Neural progenitor cell (in vitro differentiated cells): ENCODE data around the gene ACAP1. TPM values are rescaled to one million over a fixed set of nuclear protein-coding genes. Genes with fewer than 3 reads are reported as not detected.

Experiments
- DNase-seq: peaks from one replicate; pipeline ENCODE4 v3.0.0-alpha.2; 2016; ENCODE audit warnings: low spot score
- H2AFZ ChIP-seq: fragments of 200-600 bp; sonication (generic); replicated peaks from 2 replicates; pipeline ENCODE4 v1.6.1; 2016; ENCODE audit warnings: antibody characterized with exemption
- H3F3A ChIP-seq: fragments of 200-600 bp; sonication (generic); 2 replicates; pipeline ENCODE4 v1.6.1; 2016; ENCODE audit warnings: antibody characterized with exemption, low read depth
- H3K27ac ChIP-seq: fragments of 200-600 bp; sonication (generic); 2 replicates; pipeline ENCODE4 v1.5.1; 2016; ENCODE audit warnings: mild to moderate bottlenecking
- H3K27me3 ChIP-seq: fragments of 200-600 bp; sonication (generic); 2 replicates; pipeline ENCODE4 v1.6.1; 2016; ENCODE audit warnings: mild to moderate bottlenecking, moderate library complexity
- H3K36me3 ChIP-seq: fragments of 200-600 bp; sonication (generic); 2 replicates; pipeline ENCODE4 v1.5.1; 2016
- H3K4me1 ChIP-seq: fragments of 200-600 bp; sonication (generic); 2 replicates; pipeline ENCODE4 v1.6.1; 2016; ENCODE audit warnings: mixed run types
- H3K4me2 ChIP-seq: fragments of 200-600 bp; sonication (generic); 2 replicates; pipeline ENCODE4 v1.6.1; 2016
- H3K4me3 ChIP-seq: fragments of 200-600 bp; sonication (generic); 2 replicates; pipeline ENCODE4 v1.5.1; 2016
- H3K79me2 ChIP-seq: fragments of 200-600 bp; sonication (generic); 2 replicates; pipeline ENCODE4 v1.6.1; 2016; ENCODE audit warnings: low read depth
- H3K9ac ChIP-seq: fragments of 200-600 bp; sonication (generic); 2 replicates; pipeline ENCODE4 v1.6.1; 2016
- H3K9me3 ChIP-seq: fragments of 200-600 bp; sonication (generic); 2 replicates; pipeline ENCODE4 v1.5.1; 2016; ENCODE audit warnings: low read depth
- H4K20me1 ChIP-seq: fragments of 200-600 bp; sonication (generic); 2 replicates; pipeline ENCODE4 v1.6.1; 2016; ENCODE audit warnings: low read depth
- H3K27ac Mint-ChIP-seq: 3 replicates; pipeline ENCODE4 v1.8.0; 2021; ENCODE audit warnings: mixed read lengths
- H3K27me3 Mint-ChIP-seq: 2 replicates; pipeline ENCODE4 v1.8.0; 2022; ENCODE audit warnings: low read depth, mild to moderate bottlenecking, inconsistent platforms, moderate library complexity, mixed read lengths; ENCODE audit not compliant: insufficient read depth
- H3K36me3 Mint-ChIP-seq: 3 replicates; pipeline ENCODE4 v1.8.0; 2021; ENCODE audit warnings: mixed read lengths
- H3K4me1 Mint-ChIP-seq: 3 replicates; pipeline ENCODE4 v1.8.0; 2021; ENCODE audit warnings: mixed read lengths
- H3K4me3 Mint-ChIP-seq: 3 replicates; pipeline ENCODE4 v1.8.0; 2021; ENCODE audit warnings: mild to moderate bottlenecking, moderate library complexity, mixed read lengths
- H3K9me3 Mint-ChIP-seq: 3 replicates; pipeline ENCODE4 v1.8.0; 2020; ENCODE audit warnings: mixed read lengths
- EZH2 ChIP-seq: fragments of 200-600 bp; sonication (generic); IDR thresholded peaks from 2 replicates; pipeline ENCODE4 v1.6.1; 2017; ENCODE audit warnings: antibody characterized with exemption, mild to moderate bottlenecking, moderate library complexity
- EZH2phosphoT487 ChIP-seq: fragments of 200-600 bp; sonication (generic); IDR thresholded peaks from 2 replicates; pipeline ENCODE4 v1.6.1; 2017; ENCODE audit warnings: antibody characterized with exemption
- total RNA-seq: library from RNA; depleted of rRNA; stranded (reverse); fragments of >200 nt; gene quantifications from 2 replicates; pipeline ENCODE4 v1.2.3, GENCODE V29; 2015; ENCODE audit warnings: low replicate concordance
- TF ChIP-seq, protein P1 (sequence below): fragments of 200-600 bp; sonication (generic); IDR thresholded peaks from 2 replicates; pipeline ENCODE4 v1.5.1; 2017; ENCODE audit warnings: antibody characterized with exemption, mild to moderate bottlenecking

The ACAP1 gene
- total RNA-seq, 1 donor from 2014 or later, result 0.65 TPM

DNA sequence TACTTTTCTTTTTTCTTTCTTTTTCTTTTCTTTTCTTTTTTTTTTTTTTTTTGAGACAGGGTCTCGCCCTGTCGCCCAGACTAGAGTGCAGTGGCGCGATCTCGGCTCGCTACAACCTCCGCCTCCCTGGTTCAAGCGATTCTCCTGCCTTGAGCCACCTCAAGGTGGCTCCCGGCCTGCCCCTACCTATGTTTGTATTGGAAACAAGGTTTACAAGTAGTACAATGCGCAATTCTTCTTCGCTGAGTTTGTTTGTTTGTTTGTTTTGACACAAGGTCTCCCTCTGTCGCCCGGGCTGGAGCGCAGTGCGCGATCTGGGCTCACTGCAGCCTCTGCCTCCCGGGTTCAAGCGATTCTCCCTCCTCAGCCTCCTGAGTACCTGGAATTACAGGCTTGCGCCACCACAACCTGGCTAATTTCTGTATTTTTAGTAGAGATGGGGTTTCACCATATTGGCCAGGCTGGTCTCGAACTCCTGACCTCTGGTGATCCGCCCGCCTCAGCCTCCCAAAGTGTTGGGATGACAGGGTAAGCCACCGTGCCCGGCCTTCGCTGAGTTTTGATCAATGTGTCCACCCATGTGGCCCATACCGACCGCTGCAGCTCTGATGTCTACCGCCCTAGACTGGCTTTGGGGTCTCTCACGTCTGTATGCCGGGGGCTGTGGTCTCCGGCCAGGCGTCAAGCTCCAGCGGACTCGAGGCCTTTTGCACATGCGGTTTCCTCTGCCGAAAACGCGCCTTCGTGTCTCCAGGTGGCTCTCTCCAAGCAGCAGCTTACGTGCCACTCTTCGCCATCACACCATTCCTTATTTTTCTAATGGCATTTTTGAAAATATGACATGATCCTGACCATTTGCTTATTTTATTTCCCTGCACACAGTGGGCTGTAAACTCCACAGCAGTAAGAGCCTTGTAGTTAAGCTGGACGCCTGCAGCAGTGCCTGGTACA, 40.8 kb upstream of the ACAP1 start:
- no peaks in the 10 kb centered on the region for H3K9me3 ChIP-seq
- H3K4me3 ChIP-seq, result peak overlapping the region; percentile 45
- peaks cover 28% of the 10 kb centered on the region for H3K27me3 Mint-ChIP-seq

DNA sequence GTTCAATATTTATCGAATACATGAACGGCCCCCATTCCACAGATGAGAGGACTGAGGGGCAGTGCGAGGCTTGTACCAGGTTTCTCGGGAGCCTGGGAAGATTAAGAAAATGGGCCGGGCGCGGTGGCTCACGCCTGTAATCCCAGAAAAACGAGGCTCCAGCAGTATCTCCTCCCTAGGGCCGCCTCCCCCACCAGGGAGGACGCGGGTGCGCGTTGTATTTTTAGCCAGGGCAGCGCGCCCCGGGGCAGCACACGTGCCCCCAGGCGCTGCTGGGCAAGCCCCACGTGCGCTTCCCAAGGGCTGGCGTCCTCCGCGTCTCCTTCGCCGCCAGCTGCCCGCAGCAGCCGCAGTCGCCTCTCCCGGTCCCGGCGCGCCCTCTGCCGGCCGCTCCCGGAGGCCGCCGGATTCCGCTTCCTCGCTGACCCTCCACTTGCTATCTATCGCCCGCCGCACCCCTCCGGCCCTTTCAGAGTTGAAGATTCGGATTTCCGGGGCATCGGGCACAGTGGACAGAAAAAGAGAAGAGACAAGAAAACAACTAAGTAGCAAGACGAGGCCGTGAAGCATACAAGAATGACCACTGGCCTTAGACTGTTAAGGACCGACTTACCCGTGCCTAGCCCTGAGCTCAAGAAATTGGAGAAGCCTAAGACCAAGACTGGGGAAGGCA, 40.0 kb upstream of the ACAP1 start:
- Histone ChIP-seq H3K27ac (no peak overlapping the region), H3K9ac (no peak overlapping the region), H3K4me3 (no peak overlapping the region)

More for the DNA sequence above, 40.8 kb upstream of the ACAP1 start:
- peaks cover 11% of the 10 kb centered on the region for H4K20me1 ChIP-seq
- Mint-ChIP-seq H3K4me3 (peak overlapping the region; percentile 80), H3K9me3 (peaks cover 2% of the 10 kb centered on the region), H3K27ac (no peak overlapping the region), H3K36me3 (no peaks in the 10 kb centered on the region), H3K4me1 (peaks cover 19% of the 10 kb centered on the region)
- H3K9ac ChIP-seq, result no peak overlapping the region
- no peak for TF ChIP-seq EZH2
- no peak for TF ChIP-seq EZH2phosphoT487
- TF ChIP-seq, protein P1, sequence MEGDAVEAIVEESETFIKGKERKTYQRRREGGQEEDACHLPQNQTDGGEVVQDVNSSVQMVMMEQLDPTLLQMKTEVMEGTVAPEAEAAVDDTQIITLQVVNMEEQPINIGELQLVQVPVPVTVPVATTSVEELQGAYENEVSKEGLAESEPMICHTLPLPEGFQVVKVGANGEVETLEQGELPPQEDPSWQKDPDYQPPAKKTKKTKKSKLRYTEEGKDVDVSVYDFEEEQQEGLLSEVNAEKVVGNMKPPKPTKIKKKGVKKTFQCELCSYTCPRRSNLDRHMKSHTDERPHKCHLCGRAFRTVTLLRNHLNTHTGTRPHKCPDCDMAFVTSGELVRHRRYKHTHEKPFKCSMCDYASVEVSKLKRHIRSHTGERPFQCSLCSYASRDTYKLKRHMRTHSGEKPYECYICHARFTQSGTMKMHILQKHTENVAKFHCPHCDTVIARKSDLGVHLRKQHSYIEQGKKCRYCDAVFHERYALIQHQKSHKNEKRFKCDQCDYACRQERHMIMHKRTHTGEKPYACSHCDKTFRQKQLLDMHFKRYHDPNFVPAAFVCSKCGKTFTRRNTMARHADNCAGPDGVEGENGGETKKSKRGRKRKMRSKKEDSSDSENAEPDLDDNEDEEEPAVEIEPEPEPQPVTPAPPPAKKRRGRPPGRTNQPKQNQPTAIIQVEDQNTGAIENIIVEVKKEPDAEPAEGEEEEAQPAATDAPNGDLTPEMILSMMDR, result no peak
- peak overlapping the region; percentile 77 for H3K4me2 ChIP-seq
- peak; percentile 49 for DNase-seq
- no peaks in the 10 kb centered on the region for H3K79me2 ChIP-seq
- no peaks in the 10 kb centered on the region for H3K36me3 ChIP-seq
- H3F3A ChIP-seq, result peaks cover 40% of the 10 kb centered on the region
- no peak overlapping the region for H2AFZ ChIP-seq
- no peak overlapping the region for H3K27ac ChIP-seq
- peaks cover 7% of the 10 kb centered on the region for H3K4me1 ChIP-seq
- peaks cover 93% of the 10 kb centered on the region for H3K27me3 ChIP-seq

DNA sequence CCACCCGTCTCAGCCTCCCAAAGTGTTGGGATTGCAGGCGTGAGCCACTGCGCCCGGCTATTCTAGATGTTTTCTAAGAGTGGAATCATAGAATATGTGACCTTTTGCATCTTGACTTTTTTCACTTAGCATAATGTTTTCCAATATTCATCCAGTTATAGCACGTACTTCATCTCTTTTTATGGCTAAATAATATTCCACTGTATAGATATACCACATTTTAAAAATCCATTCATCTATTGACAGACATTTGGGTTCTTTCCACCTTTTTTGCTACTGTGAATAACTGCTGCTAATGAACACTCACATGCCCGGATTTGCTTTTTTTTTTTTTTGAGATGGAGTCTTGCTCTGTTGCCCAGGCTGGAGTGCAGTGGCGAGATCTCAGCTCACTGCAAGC, 32.1 kb upstream of the ACAP1 start:
- peaks cover 14% of the 10 kb centered on the region for H4K20me1 ChIP-seq
- Mint-ChIP-seq H3K27ac (no peak overlapping the region), H3K9me3 (peaks cover 2% of the 10 kb centered on the region), H3K4me3 (peak overlapping the region; percentile 10), H3K4me1 (peaks cover 12% of the 10 kb centered on the region), H3K27me3 (peaks cover 15% of the 10 kb centered on the region), H3K36me3 (no peaks in the 10 kb centered on the region)
- no peak overlapping the region for H3K9ac ChIP-seq
- DNase-seq, result no peak
- TF ChIP-seq EZH2phosphoT487 (no peak), EZH2 (no peak)
- TF ChIP-seq, protein P1, result no peak
- H3K27ac ChIP-seq, result no peak overlapping the region
- no peak overlapping the region for H3K4me3 ChIP-seq
- H3F3A ChIP-seq, result peaks cover 33% of the 10 kb centered on the region
- H3K4me1 ChIP-seq, result peaks cover 2% of the 10 kb centered on the region
- H3K4me2 ChIP-seq, result no peak overlapping the region
- no peaks in the 10 kb centered on the region for H3K9me3 ChIP-seq
- H2AFZ ChIP-seq, result no peak overlapping the region
- peaks cover 18% of the 10 kb centered on the region for H3K79me2 ChIP-seq
- no peaks in the 10 kb centered on the region for H3K36me3 ChIP-seq
- peaks cover 6% of the 10 kb centered on the region for H3K27me3 ChIP-seq

More for the DNA sequence above, 40.0 kb upstream of the ACAP1 start:
- H3K36me3 Mint-ChIP-seq, result no peaks in the 10 kb centered on the region
- no peak overlapping the region for H2AFZ ChIP-seq
- peaks cover 40% of the 10 kb centered on the region for H3F3A ChIP-seq
- TF ChIP-seq EZH2 (peak; percentile 53), EZH2phosphoT487 (no peak)
- TF ChIP-seq, protein P1, result peak; percentile 95
- H3K4me3 Mint-ChIP-seq, result peak overlapping the region; percentile 80
- H4K20me1 ChIP-seq, result peaks cover 11% of the 10 kb centered on the region
- no peak overlapping the region for H3K27ac Mint-ChIP-seq
- H3K4me1 ChIP-seq, result peaks cover 7% of the 10 kb centered on the region
- peaks cover 85% of the 10 kb centered on the region for H3K27me3 ChIP-seq
- peaks cover 28% of the 10 kb centered on the region for H3K27me3 Mint-ChIP-seq
- peak overlapping the region; percentile 63 for H3K4me2 ChIP-seq
- peak; percentile 94 for DNase-seq
- H3K36me3 ChIP-seq, result no peaks in the 10 kb centered on the region
- no peaks in the 10 kb centered on the region for H3K79me2 ChIP-seq
- peaks cover 19% of the 10 kb centered on the region for H3K4me1 Mint-ChIP-seq
- peaks cover 2% of the 10 kb centered on the region for H3K9me3 Mint-ChIP-seq
- no peaks in the 10 kb centered on the region for H3K9me3 ChIP-seq
